LHCN-M2 (cell line): ENCODE data around the gene OR2C3. TPM values are rescaled to one million over a fixed set of nuclear protein-coding genes. Genes with fewer than 3 reads are reported as not detected.
"Not testable (repeated sequence)": the region's sequence is repeated elsewhere in the genome, so short reads cannot be mapped to it uniquely, and the experiment has no call there.

Source experiments
- DNase-seq: peaks from one replicate; pipeline ENCODE4 v3.0.0-alpha.2; 2012; ENCODE audit warnings: low read depth
- total RNA-seq: library from RNA; depleted of rRNA; stranded (reverse); fragments of >200 nt; gene quantifications from 2 replicates; pipeline ENCODE4 v1.2.3, GENCODE V29; 2014; rRNA removed

Gene OR2C3
- total RNA-seq, 1 experiment from 2014 or later: not detected

DNA sequence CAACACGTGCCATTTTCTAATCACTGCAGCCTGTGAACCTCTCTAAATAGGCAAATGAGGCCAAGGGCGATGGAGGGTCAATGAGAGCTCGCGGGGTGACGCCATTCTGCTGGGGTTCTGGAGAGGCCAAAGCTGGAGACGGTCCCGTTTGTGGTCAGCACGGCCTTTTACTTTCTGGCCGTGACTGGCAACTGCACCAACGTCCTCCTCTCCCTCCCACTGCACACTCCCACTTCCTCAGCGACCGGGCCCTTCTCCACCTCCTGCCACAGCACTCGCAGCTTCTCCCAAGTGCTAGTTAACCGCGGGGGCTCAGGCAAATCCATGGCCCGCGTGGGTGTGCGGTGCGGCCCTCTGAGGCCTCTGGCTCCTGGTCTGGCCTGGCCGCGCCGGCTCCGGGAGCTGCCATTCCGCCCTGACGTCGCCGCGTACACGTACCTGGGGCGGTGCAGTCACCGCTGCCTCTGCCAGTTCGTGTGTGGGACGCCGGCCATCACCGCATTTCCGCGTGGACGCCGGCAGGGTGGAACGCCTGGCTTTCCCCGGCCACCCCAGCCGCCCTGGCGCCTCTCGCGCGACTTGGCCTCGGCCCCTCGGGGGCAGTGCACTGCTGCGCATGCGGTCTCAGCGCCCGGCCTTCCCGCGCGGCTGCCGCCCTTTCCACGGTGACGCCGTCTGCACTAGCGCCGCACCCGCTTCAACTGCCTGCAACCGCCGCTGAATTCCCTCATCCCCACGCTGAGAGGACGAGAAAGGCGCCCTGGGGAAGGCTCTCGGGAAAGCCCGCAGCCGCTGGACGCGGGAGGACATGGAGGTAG lies 18.2 kb downstream of the OR2C3 start:
- DNase-seq: no peak

DNA sequence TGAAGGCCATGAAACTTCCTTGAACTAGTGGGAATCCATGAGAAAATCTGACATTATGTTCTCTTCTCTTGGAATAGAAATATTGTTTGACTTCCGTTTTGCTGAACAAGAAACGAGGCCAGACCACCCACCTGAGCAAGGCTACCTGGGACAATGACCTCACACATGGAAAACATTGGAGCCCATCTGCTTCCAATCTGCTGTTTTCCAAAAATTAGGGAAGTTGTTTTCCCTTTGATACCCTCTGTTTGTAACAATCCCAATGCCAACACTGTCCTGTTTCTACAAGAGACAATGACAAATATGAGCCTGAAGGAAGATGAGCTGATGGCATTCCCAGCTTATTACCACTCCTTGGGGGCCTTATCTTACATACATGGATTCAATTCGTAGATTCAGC lies 29.4 kb downstream of the OR2C3 start:
- no peak for DNase-seq

DNA sequence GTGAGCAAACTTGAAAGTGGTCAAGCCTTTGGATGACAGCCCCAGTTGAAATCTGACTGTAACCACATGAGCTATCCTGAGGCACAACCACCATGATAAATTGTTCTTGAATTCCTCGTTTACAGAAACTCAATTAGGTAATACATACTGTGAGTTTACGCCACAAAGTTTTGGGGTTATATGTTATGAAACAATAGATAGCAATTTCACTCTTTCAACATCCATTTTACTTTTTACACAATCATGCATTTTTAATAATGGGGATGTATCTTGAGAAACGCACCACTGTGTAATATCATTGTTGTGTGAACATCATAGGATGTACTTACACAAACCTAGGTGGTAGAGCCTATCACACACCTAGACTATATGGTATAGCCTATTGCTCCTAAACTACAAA lies 35.4 kb downstream of the OR2C3 start:
- DNase-seq: no peak

DNA sequence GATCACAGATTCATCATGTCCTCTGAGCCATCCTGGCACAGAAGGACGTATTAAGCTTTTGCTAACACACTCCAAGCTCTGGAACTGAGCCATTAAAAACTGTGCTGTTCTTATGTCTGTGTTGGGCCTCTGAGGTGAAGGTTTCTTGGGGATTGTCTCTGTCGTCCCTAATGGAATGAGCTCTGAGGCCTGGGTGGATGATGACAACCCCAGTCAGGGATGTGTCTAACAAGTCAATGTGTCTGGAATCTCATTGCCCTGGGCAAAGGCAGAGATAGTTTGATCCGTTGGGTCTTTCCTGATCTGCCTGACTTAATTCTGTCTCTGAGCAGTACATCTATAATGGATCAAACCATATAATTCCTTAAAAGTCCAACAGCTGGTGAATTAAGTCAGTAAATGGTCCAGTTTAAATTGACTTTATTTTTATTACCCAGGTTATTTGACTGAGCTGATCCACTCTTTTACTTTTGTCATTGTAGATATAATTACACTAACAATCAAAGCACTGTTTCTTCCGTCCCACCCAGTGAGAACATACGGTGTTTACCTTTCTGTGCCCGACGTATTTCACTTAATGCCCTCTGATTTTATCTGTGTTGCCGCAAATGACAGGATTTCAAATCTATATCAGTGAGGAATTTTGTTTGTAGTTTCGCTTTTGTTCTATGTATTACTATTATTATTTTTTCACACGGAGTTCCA lies 39.5 kb downstream of the OR2C3 start:
- no peak for DNase-seq

DNA sequence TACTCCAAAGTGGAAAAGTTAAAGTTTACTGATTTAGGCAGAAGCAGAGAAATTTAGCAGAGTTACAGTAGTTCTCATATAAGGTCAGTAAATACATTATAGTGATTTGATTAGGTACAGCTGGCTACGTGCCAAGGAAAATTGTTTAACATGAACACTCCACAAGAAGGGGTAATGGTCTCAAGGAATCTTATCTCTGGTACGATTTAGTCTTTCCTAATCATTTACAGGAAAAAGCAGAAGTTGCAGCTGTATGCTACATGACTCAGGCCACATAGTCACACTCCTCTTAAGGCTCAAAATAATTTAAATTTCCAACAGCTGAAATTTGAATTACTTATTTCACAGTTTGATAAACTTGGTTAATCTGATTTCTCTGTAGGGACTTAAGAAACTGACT lies 41.5 kb downstream of the OR2C3 start:
- DNase-seq: no peak

DNA sequence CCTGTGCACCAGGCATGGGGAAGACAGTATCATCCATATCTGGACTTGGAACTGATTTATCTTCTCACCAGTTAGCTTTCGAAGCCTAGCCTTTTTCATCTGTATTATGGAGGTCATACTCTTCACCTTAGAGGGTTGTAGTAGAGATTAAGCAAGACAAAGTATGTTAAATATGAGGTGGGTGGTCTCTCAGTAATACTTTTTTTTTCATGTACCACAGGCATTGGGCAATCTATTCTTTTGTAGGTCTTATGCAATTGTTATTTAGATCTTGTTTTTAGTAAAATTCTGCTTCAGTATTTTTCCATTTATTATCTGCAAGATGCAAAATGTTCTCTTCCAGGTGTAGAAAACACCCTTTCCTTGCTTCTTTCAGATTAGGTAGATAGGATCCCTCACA lies 43.1 kb downstream of the OR2C3 start:
- DNase-seq: no peak

DNA sequence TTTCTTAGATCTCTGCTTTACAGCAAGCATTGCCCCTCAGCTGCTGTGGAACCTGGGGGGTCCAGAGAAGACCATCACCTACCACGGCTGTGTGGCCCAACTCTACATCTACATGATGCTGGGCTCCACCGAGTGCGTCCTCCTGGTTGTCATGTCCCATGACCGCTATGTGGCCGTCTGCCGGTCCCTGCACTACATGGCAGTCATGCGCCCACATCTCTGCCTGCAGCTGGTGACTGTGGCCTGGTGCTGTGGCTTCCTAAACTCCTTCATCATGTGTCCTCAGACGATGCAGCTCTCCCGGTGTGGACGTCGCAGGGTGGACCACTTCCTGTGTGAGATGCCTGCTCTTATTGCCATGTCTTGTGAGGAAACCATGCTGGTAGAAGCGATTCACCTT lies 44.9 kb downstream of the OR2C3 start:
- DNase-seq: no peak

DNA sequence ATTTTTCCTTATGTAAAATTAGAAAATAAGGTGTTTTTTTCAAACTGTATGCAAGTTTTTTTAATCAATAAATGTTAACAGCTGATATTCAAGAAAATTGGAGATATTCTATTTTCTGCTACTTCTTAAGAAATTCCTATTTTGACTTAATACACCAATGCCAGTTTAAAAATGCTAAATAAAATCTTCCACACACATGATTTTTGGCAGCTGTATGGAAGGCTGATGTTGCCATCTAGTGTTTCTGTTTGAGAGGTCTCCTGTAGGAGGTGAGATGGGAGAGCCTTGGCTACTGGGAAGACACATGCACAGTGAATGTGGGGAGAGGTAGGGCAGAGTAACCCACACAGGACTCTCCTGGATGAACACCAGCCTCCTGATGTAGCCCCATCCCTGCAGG lies 49.2 kb downstream of the OR2C3 start:
- peak; percentile 46 for DNase-seq

DNA sequence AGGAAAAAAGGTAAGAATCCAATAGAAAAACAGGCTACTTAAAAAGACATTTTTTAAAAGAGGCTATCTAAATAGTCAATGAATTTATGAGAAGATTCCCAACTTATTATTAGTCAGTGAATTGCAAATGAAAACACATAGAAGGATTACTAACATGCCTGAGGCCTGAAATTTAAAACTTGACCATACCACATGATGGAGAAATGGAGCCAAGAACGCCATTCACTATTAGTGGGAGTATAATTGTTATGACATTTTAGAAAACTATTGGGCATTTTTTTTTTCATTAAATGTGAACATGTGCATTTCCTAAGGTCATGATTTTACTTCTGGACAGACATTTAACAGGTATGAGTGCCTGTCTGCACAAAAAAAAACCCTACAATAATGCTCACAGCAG lies 53.5 kb downstream of the OR2C3 start:
- peak; percentile 4 for DNase-seq

DNA sequence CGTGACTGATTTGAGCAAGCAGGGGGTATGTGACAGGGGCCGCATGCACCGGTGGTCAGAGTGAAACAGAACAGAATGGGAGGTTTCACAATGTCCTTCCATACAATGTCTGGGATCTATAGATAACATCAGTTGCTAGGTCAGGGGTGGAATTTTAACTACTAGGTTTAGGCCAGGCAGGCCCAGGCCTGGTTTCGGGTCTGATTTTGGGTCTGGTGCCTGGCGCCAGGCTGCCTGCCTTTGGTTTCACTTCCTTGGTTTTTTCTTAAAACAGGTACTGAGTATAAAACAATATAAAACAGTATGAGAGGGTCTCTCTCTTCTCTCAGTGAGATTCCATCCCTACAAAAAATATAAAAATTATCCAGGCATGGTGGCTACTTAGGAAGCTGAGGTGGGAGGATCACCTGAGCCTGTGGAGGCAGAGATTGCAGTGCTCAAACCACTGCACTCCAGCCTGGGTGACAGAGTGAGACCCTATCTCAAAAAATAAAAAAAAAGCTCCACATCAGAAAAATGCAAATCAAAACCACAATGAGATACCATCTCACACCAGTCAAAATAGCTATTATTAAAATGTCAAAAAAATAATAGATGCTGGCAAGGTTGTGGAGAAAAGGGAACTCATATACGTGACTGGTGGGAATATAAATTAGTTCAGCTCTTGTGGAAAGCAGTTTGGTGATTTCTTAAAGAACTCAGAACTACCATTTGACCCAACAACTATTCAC lies 59.7 kb downstream of the OR2C3 start:
- DNase-seq: not testable (repeated sequence)

DNA sequence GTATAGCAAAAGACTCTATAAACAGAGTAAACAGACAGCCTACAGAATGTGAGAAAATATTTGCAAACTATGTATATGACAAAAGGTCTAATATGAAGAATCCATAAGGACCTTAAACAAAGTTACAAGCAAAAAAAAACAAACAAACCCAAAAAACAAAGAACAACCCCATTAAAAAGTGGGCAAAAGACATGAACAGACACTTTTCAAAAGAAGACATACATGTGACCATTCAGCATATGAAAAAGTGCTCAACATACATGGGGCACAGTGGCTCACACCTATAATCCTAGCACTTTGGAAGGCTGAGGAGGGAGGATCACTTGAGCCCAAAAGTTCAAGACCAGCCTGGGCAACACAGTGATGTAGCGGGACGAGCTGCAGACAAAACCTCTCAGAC lies 60.4 kb downstream of the OR2C3 start:
- no peak for DNase-seq

Other genes starting within 250 kb of the OR2C3 start
- gene ZNF496, start 204.6 kb downstream of the OR2C3 start, total RNA-seq: 26.3 and 36.2 TPM in 2 replicates
- gene NLRP3, start 120.3 kb downstream of the OR2C3 start, total RNA-seq: 0.57 and 0.58 TPM in 2 replicates
- not detected in 2 replicates for gene OR2B11, start 78.3 kb downstream of the OR2C3 start, total RNA-seq
- gene GCSAML, start 12.7 kb upstream of the OR2C3 start, total RNA-seq: not detected in 2 replicates
- not detected in 2 replicates for gene OR2G2, start 51.9 kb upstream of the OR2C3 start, total RNA-seq
- gene OR2G3, start 69.1 kb upstream of the OR2C3 start, total RNA-seq: not detected in 2 replicates
- not detected in 2 replicates for gene OR13G1, start 143.3 kb upstream of the OR2C3 start, total RNA-seq
- not detected in 2 replicates for gene OR6F1, start 180.2 kb upstream of the OR2C3 start, total RNA-seq
- gene OR14K1, start 202.2 kb upstream of the OR2C3 start, total RNA-seq: not detected in 2 replicates
- gene OR14A2, start 211.7 kb upstream of the OR2C3 start, total RNA-seq: not detected in 2 replicates
- gene OR1C1, start 224.1 kb upstream of the OR2C3 start, total RNA-seq: not detected in 2 replicates